Measurements from ENCODE around the gene ROPN1B.

Gene ROPN1B

GRCh38 chr3:126031981-126032471 lies 63.0 kb downstream of the ROPN1B start:
- DNase-seq: no peak
- TF ChIP-seq GATA1 (IDR thresholded peaks at IDR 0.05; ENCODE audit: low read depth, low read length) (no peak), POLR2A (IDR thresholded peaks at IDR 0.05; ENCODE audit: low read length) (no peak)

Measured in erythroblast (primary cell).